ENCODE results near the gene PRRC2B. TPM values are rescaled to one million over a fixed set of nuclear protein-coding genes. Genes with fewer than 3 reads are reported as not detected.
A peak's percentile ranks its signal among the peaks of the same experiment; 100 is the strongest.

The PRRC2B gene
- total and polyA plus RNA-seq, 2 experiments from 2014 or later, result 45.0 to 193 TPM

- H3F3A ChIP-seq (replicated peaks; ENCODE audit: low read depth), result peaks cover 6% of the 10 kb centered on the region; the same call in 1 of the 2 replicates
- no peak overlapping the region for H3K4me2 ChIP-seq
- no peaks in the 10 kb centered on the region for H3K36me3 ChIP-seq (ENCODE audit: insufficient read depth)
- no peak for TF ChIP-seq JUNB (IDR thresholded peaks at IDR 0.05; ENCODE audit: unreplicated experiment)
- no peak overlapping the region for H3K4me3 Mint-ChIP-seq
- peaks cover 16% of the 10 kb centered on the region for H3K4me1 ChIP-seq (ENCODE audit: insufficient read depth)
- H3K9me2 ChIP-seq (ENCODE audit: insufficient read depth), result no peaks in the 10 kb centered on the region
- H3K9me3 Mint-ChIP-seq, result no peaks in the 10 kb centered on the region
- H3K4me1 Mint-ChIP-seq, result peaks cover 25% of the 10 kb centered on the region
- no peak for DNase-seq (ENCODE audit: low spot score)
- ATAC-seq, result no peak
- no peak overlapping the region for H3K27ac Mint-ChIP-seq
- H3K27me3 Mint-ChIP-seq (ENCODE audit: insufficient read depth, low read depth, poor library complexity), result peaks cover 4% of the 10 kb centered on the region
- H3K4me3 ChIP-seq, result no peak overlapping the region
- H4K20me1 ChIP-seq (replicated peaks; ENCODE audit: insufficient read depth), result no peaks in the 10 kb centered on the region
- H2AFZ ChIP-seq, result no peak overlapping the region
- no peak overlapping the region for H3K27ac ChIP-seq (ENCODE audit: low read depth)
- no peaks in the 10 kb centered on the region; the same call in 1 of the 2 replicates for H3K79me2 ChIP-seq (replicated peaks; ENCODE audit: insufficient read depth)
- no peaks in the 10 kb centered on the region for H3K27me3 ChIP-seq (ENCODE audit: insufficient read depth)
- no peaks in the 10 kb centered on the region for H3K36me3 Mint-ChIP-seq (ENCODE audit: low read depth)
Observed at GRCh38 chr9:131385296-131385695, 8.6 kb upstream of the PRRC2B start.

GRCh38 chr9:131386281-131386680 is 7.6 kb upstream of the PRRC2B start:
- H3K4me1 Mint-ChIP-seq, result peaks cover 20% of the 10 kb centered on the region
- ATAC-seq, result no peak
- DNase-seq (ENCODE audit: low spot score), result no peak
- Histone ChIP-seq H2AFZ (no peak overlapping the region), H3K27ac (ENCODE audit: low read depth) (no peak overlapping the region), H4K20me1 (replicated peaks; ENCODE audit: insufficient read depth) (no peaks in the 10 kb centered on the region), H3K79me2 (replicated peaks; ENCODE audit: insufficient read depth) (peaks cover 2% of the 10 kb centered on the region; the same call in 1 of the 2 replicates), H3K4me3 (no peak overlapping the region), H3K4me2 (no peak overlapping the region), H3K27me3 (ENCODE audit: insufficient read depth) (no peaks in the 10 kb centered on the region), H3F3A (replicated peaks; ENCODE audit: low read depth) (0 out of 2 replicates have a peak, but pooled peaks cover 6% of the 10 kb centered on the region), H3K9me2 (ENCODE audit: insufficient read depth) (no peaks in the 10 kb centered on the region), H3K4me1 (ENCODE audit: insufficient read depth) (peaks cover 20% of the 10 kb centered on the region), H3K36me3 (ENCODE audit: insufficient read depth) (no peaks in the 10 kb centered on the region)
- H3K27me3 Mint-ChIP-seq (ENCODE audit: insufficient read depth, low read depth, poor library complexity), result peaks cover 4% of the 10 kb centered on the region
- H3K4me3 Mint-ChIP-seq, result no peak overlapping the region
- H3K9me3 Mint-ChIP-seq, result no peaks in the 10 kb centered on the region
- H3K27ac Mint-ChIP-seq, result no peak overlapping the region
- no peaks in the 10 kb centered on the region for H3K36me3 Mint-ChIP-seq (ENCODE audit: low read depth)
- no peak for TF ChIP-seq EZH2phosphoT487 (IDR thresholded peaks at IDR 0.05; ENCODE audit: unreplicated experiment)
- TF ChIP-seq ETS1 (IDR thresholded peaks at IDR 0.05), result no peak
- TF ChIP-seq CTCF (conservative IDR thresholded peaks at IDR 0.05; ENCODE audit: low read depth in 2 of 2), result peak in 1 of 2 experiments; percentile 39; a peak in 2 of 4 replicates
- TF ChIP-seq ZNF331 (CRISPR knock-in tag; IDR thresholded peaks at IDR 0.05; ENCODE audit: low read depth), result no peak

GRCh38 chr9:131387394-131387793 is 6.5 kb upstream of the PRRC2B start:
- H3K36me3 Mint-ChIP-seq (ENCODE audit: low read depth), result no peaks in the 10 kb centered on the region
- Histone ChIP-seq H4K20me1 (replicated peaks; ENCODE audit: insufficient read depth) (no peaks in the 10 kb centered on the region), H3K79me2 (replicated peaks; ENCODE audit: insufficient read depth) (peaks cover 7% of the 10 kb centered on the region; the same call in 1 of the 2 replicates), H3K27me3 (ENCODE audit: insufficient read depth) (no peaks in the 10 kb centered on the region), H3K9me2 (ENCODE audit: insufficient read depth) (no peaks in the 10 kb centered on the region), H3K4me2 (no peak overlapping the region), H3F3A (replicated peaks; ENCODE audit: low read depth) (0 out of 2 replicates have a peak, but pooled peaks cover 2% of the 10 kb centered on the region), H2AFZ (no peak overlapping the region), H3K4me1 (ENCODE audit: insufficient read depth) (peaks cover 19% of the 10 kb centered on the region), H3K4me3 (no peak overlapping the region), H3K27ac (ENCODE audit: low read depth) (no peak overlapping the region), H3K36me3 (ENCODE audit: insufficient read depth) (no peaks in the 10 kb centered on the region)
- ATAC-seq, result no peak
- H3K4me3 Mint-ChIP-seq, result no peak overlapping the region
- no peak for DNase-seq (ENCODE audit: low spot score)
- H3K4me1 Mint-ChIP-seq, result peaks cover 17% of the 10 kb centered on the region
- no peaks in the 10 kb centered on the region for H3K9me3 Mint-ChIP-seq
- H3K27ac Mint-ChIP-seq, result no peak overlapping the region
- peaks cover 4% of the 10 kb centered on the region for H3K27me3 Mint-ChIP-seq (ENCODE audit: insufficient read depth, low read depth, poor library complexity)
- no peak for TF ChIP-seq ZNF331 (CRISPR knock-in tag; IDR thresholded peaks at IDR 0.05; ENCODE audit: low read depth)
- TF ChIP-seq CREB1 (CRISPR knock-in tag; IDR thresholded peaks at IDR 0.05; ENCODE audit: low read depth), result no peak
- TF ChIP-seq ZNF114 (CRISPR knock-in tag; IDR thresholded peaks at IDR 0.05), result no peak
- no peak for TF ChIP-seq EZH2 (IDR thresholded peaks at IDR 0.05; ENCODE audit: low read depth, unreplicated experiment)
- no peak for TF ChIP-seq POLR2AphosphoS5 (IDR thresholded peaks at IDR 0.05; ENCODE audit: low read depth)
- no peak for TF ChIP-seq STAT1 (IDR thresholded peaks at IDR 0.05; ENCODE audit: unreplicated experiment)
- TF ChIP-seq ETS1 (IDR thresholded peaks at IDR 0.05), result no peak
- no peak for TF ChIP-seq CTCF (conservative IDR thresholded peaks at IDR 0.05; ENCODE audit: low read depth in 2 of 2)
- no peak for TF ChIP-seq EZH2phosphoT487 (IDR thresholded peaks at IDR 0.05; ENCODE audit: unreplicated experiment)
- no peak for TF ChIP-seq NANOG (IDR thresholded peaks at IDR 0.05; ENCODE audit: borderline replicate concordance)
- TF ChIP-seq JUNB (IDR thresholded peaks at IDR 0.05; ENCODE audit: unreplicated experiment), result no peak
